H9 (cell line): Measurements from ENCODE around the gene VPS16. TPM values are rescaled to one million over a fixed set of nuclear protein-coding genes. Genes with fewer than 3 reads are reported as not detected.
A peak's percentile ranks its signal among the peaks of the same experiment; 100 is the strongest.

ENCODE experiments used
- DNase-seq: peaks from one replicate; pipeline ENCODE4 v3.0.0-alpha.2; 2017
- H2AFZ ChIP-seq: one replicate; pipeline ENCODE4 v1.6.1; 2013; ENCODE audit warnings: mild to moderate bottlenecking, low read length, control low read depth, moderate library complexity
- H2AK5ac ChIP-seq: 2 replicates; pipeline ENCODE4 v1.6.1; 2013; ENCODE audit warnings: low read length, control low read depth, mixed read lengths; ENCODE audit not compliant: insufficient read length
- H2BK120ac ChIP-seq: one replicate; pipeline ENCODE4 v1.6.1; 2013; ENCODE audit warnings: low read depth, mild to moderate bottlenecking, low read length, control low read depth, inconsistent platforms; ENCODE audit not compliant: poor library complexity, severe bottlenecking
- H2BK12ac ChIP-seq: 2 replicates; pipeline ENCODE4 v1.6.1; 2013; ENCODE audit warnings: low read length, control low read depth, mixed read lengths, low read depth; ENCODE audit not compliant: insufficient read length
- H2BK15ac ChIP-seq: 2 replicates; pipeline ENCODE4 v1.6.1; 2013; ENCODE audit warnings: low read depth, low read length, control low read depth
- H2BK20ac ChIP-seq: one replicate; pipeline ENCODE4 v1.6.1; 2013; ENCODE audit warnings: low read depth, mild to moderate bottlenecking, low read length, control low read depth, inconsistent platforms; ENCODE audit not compliant: poor library complexity, severe bottlenecking
- H2BK5ac ChIP-seq: 2 replicates; pipeline ENCODE4 v1.6.1; 2013; ENCODE audit warnings: low read length, control low read depth, mixed read lengths; ENCODE audit not compliant: insufficient read length
- H3K14ac ChIP-seq: 2 replicates; pipeline ENCODE4 v1.6.1; 2013; ENCODE audit warnings: low read length, control low read depth; ENCODE audit not compliant: insufficient read depth
- H3K18ac ChIP-seq: 2 replicates; pipeline ENCODE4 v1.6.1; 2013; ENCODE audit warnings: low read depth, mild to moderate bottlenecking, mixed read lengths, low read length, control low read depth; ENCODE audit not compliant: insufficient read length
- H3K23ac ChIP-seq: 2 replicates; pipeline ENCODE4 v1.6.1; 2013; ENCODE audit warnings: low read length, control low read depth, mixed read lengths, low read depth; ENCODE audit not compliant: insufficient read length
- H3K23me2 ChIP-seq: 2 replicates; pipeline ENCODE4 v1.6.1; 2013; ENCODE audit warnings: low read depth, mild to moderate bottlenecking, mixed read lengths, low read length, control low read depth; ENCODE audit not compliant: insufficient read length, poor library complexity, severe bottlenecking
- H3K27ac ChIP-seq: 2 replicates; pipeline ENCODE4 v1.5.1; 2013; ENCODE audit warnings: low read length, control low read depth, mixed read lengths, low read depth; ENCODE audit not compliant: insufficient read length
- H3K27me3 ChIP-seq: 2 replicates; pipeline ENCODE4 v1.6.1; 2013; ENCODE audit warnings: low read length, control low read depth, inconsistent platforms; ENCODE audit not compliant: insufficient read depth
- H3K4ac ChIP-seq: 2 replicates; pipeline ENCODE4 v1.6.1; 2013; ENCODE audit warnings: low read depth, mild to moderate bottlenecking, control low read depth, inconsistent platforms, low read length, moderate library complexity
- H3K4me1 ChIP-seq: 2 replicates; pipeline ENCODE4 v1.6.1; 2013; ENCODE audit warnings: low read length, control low read depth, inconsistent platforms; ENCODE audit not compliant: insufficient read depth
- H3K4me2 ChIP-seq: 2 replicates; pipeline ENCODE4 v1.6.1; 2013; ENCODE audit warnings: low read length, control low read depth, mixed read lengths; ENCODE audit not compliant: insufficient read length, insufficient read depth
- H3K56ac ChIP-seq: 2 replicates; pipeline ENCODE4 v1.6.1; 2013; ENCODE audit warnings: low read depth, mild to moderate bottlenecking, mixed read lengths, low read length, control low read depth; ENCODE audit not compliant: insufficient read length
- H3K79me1 ChIP-seq: 2 replicates; pipeline ENCODE4 v1.6.1; 2013; ENCODE audit warnings: low read depth, mild to moderate bottlenecking, moderate library complexity, low read length, control low read depth, inconsistent platforms; ENCODE audit not compliant: insufficient read depth, poor library complexity, severe bottlenecking
- H3K79me2 ChIP-seq: 2 replicates; pipeline ENCODE4 v1.6.1; 2013; ENCODE audit warnings: low read length, control low read depth, inconsistent platforms; ENCODE audit not compliant: insufficient read depth
- H3K9ac ChIP-seq: 2 replicates; pipeline ENCODE4 v1.6.1; 2013; ENCODE audit warnings: low read length, control low read depth, mixed read lengths; ENCODE audit not compliant: insufficient read length; ENCODE audit errors: extremely low read depth
- H3K9me3 ChIP-seq: one replicate; pipeline ENCODE4 v1.6.1; 2013; ENCODE audit warnings: low read depth, low read length, inconsistent platforms; ENCODE audit not compliant: control insufficient read depth
- H3T11ph ChIP-seq: one replicate; pipeline ENCODE4 v1.6.1; 2013; ENCODE audit warnings: mild to moderate bottlenecking, low read length, control low read depth, inconsistent platforms
- H4K20me1 ChIP-seq: one replicate; pipeline ENCODE4 v1.6.1; 2013; ENCODE audit not compliant: control insufficient read depth, insufficient read length, insufficient read depth
- H4K5ac ChIP-seq: 2 replicates; pipeline ENCODE4 v1.6.1; 2013; ENCODE audit warnings: low read depth, mild to moderate bottlenecking, mixed read lengths, low read length, control low read depth; ENCODE audit not compliant: insufficient read length
- H4K8ac ChIP-seq: replicated peaks from 2 replicates; pipeline ENCODE4 v1.6.1; 2013; ENCODE audit warnings: low read length, control low read depth, mixed read lengths, low read depth; ENCODE audit not compliant: insufficient read length
- H4K91ac ChIP-seq: 2 replicates; pipeline ENCODE4 v1.6.1; 2013; ENCODE audit warnings: low read depth, mild to moderate bottlenecking, moderate library complexity, mixed read lengths, low read length, control low read depth; ENCODE audit not compliant: insufficient read length
- H3K27ac Mint-ChIP-seq, 3 experiments: 2 replicates in 2 of 3; 3 replicates in 1 of 3; pipeline ENCODE4 v1.8.0; 2020 to 2021; ENCODE audit warnings: mixed read lengths in 3 of 3, mild to moderate bottlenecking in 1 of 3, moderate library complexity in 1 of 3
- H3K27me3 Mint-ChIP-seq: 2 replicates; pipeline ENCODE4 v1.8.0; 2021; ENCODE audit warnings: low read depth, mild to moderate bottlenecking, moderate library complexity, mixed read lengths
- H3K36me3 Mint-ChIP-seq, 3 experiments: 2 replicates in 2 of 3; 3 replicates in 1 of 3; pipeline ENCODE4 v1.8.0; 2020 to 2021; ENCODE audit warnings: low read depth in 3 of 3, mixed read lengths in 3 of 3; ENCODE audit not compliant: insufficient read depth in 1 of 3
- H3K4me1 Mint-ChIP-seq, 2 experiments: 2 replicates each; pipeline ENCODE4 v1.8.0; 2020; ENCODE audit warnings: mixed read lengths in 2 of 2
- H3K4me3 Mint-ChIP-seq, 2 experiments: 2 replicates in 1 of 2; 3 replicates in 1 of 2; pipeline ENCODE4 v1.8.0; 2020 to 2021; ENCODE audit warnings: mild to moderate bottlenecking in 2 of 2, mixed read lengths in 2 of 2, moderate library complexity in 1 of 2
- H3K9me3 Mint-ChIP-seq, 2 experiments: 2 replicates in 1 of 2; 3 replicates in 1 of 2; pipeline ENCODE4 v1.8.0; 2020; ENCODE audit warnings: mild to moderate bottlenecking in 2 of 2, mixed read lengths in 2 of 2, moderate library complexity in 1 of 2
- WGBS: extraction: QIAGEN DNeasy Blood & Tissue Kit; methylation state at CpG from one replicate; pipeline ENCODE4 v1.1.7; 2013; ENCODE audit warnings: missing lambda C conversion rate, low lambda C conversion rate, mixed read lengths; ENCODE audit not compliant: insufficient read length; ENCODE audit errors: extremely low coverage; 5-methylcytosine and 5-hydroxymethylcytosine counted together
- total RNA-seq: library from RNA; stranded (reverse); gene quantifications from 2 replicates; pipeline ENCODE4 v1.2.1, GENCODE V29; 2021
- TF ChIP-seq, protein P1 (sequence below): fragments of 200-600 bp; sonication (generic); conservative IDR thresholded peaks from 3 replicates; pipeline ENCODE4 v1.8.0; 2021; ENCODE audit warnings: antibody characterized with exemption, mild to moderate bottlenecking

VPS16 gene
- total RNA-seq, 1 experiment from 2014 or later: 32.1 TPM

DNA sequence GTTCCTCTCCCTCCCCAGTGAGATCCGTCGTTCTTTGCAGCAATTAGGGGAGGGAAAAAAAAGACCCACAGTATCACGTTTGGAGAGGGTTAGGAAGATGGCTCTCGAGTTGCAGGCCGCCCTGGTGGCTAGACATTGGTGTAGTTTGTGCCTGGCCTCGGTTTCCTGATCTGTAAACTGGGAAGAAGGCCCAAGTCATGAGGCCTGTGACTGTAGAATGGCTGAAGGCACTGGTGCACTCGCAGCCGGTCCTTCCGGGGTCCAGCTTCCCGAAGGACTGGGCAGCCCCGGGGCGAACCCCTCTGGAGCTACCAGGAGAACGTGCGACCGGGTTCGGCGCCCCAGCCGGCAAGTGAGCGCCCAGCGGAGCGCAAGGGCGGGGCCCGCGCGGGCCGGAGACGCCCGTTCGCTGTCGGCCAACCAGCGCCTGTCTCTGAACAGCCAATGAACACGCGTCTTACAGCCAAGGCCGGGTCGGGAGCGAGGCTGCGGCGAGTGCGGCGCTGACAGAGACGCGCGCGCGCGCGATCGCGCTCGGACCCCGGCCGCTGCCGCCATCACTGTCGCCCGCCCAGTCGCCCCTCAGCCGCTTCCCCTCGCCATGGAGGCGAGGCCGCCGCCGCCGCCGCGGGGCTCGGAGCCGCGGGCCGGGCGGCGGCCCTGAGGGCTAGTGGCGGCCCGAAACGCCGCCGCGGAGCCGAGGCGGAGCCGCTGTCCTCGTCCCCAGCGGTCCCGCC lies 32.6 kb downstream of the VPS16 start, which contains the start of gene PTPRA:
Gene PTPRA (plus strand): TSS at position 472 of the 737 bp plus-strand sequence. CDS start 90,797 bp downstream, outside the sequence.
- Histone ChIP-seq H3K4me1 (0 out of 2 replicates have a peak, but pooled peaks cover 3% of the 10 kb centered on the region), H4K5ac (no peak within 1 kb of the TSS), H3K23me2 (peaks cover 18% of the 10 kb centered on the region), H3K4ac (no peak within 1 kb of the TSS), H2AK5ac (no peak within 1 kb of the TSS), H2BK12ac (no peak within 1 kb of the TSS), H2BK5ac (no peak within 1 kb of the TSS), H4K20me1 (no peaks in the 10 kb centered on the region), H3K4me2 (peak within 1 kb of the TSS; percentile 89), H4K91ac (no peak within 1 kb of the TSS), H3K79me1 (peaks cover 7% of the 10 kb centered on the region), H3K56ac (no peak within 1 kb of the TSS), H3K23ac (no peak within 1 kb of the TSS), H2AFZ (no peak within 1 kb of the TSS), H2BK15ac (no peak within 1 kb of the TSS; the same call in 1 of the 2 replicates), H3K18ac (peak within 1 kb of the TSS; percentile 56), H3K14ac (peak within 1 kb of the TSS; percentile 86; the same call in 1 of the 2 replicates), H4K8ac (no peak within 1 kb of the TSS), H3K27ac (no peak within 1 kb of the TSS), H3K27me3 (peaks cover 2% of the 10 kb centered on the region; the same call in 1 of the 2 replicates), H3T11ph (no peak within 1 kb of the TSS), H3K9ac (peak within 1 kb of the TSS; percentile 39), H2BK120ac (no peak within 1 kb of the TSS), H3K79me2 (peaks cover 3% of the 10 kb centered on the region; the same call in 1 of the 2 replicates), H3K9me3 (no peaks in the 10 kb centered on the region), H2BK20ac (no peak within 1 kb of the TSS)
- H3K27me3 Mint-ChIP-seq: peaks cover 28% of the 10 kb centered on the region
- H3K9me3 Mint-ChIP-seq: no peaks in the 10 kb centered on the region
- peaks cover 28 to 36% of the 10 kb centered on the region in 2 experiments for H3K4me1 Mint-ChIP-seq
- DNase-seq: peak; percentile 94
- TF ChIP-seq, protein P1, sequence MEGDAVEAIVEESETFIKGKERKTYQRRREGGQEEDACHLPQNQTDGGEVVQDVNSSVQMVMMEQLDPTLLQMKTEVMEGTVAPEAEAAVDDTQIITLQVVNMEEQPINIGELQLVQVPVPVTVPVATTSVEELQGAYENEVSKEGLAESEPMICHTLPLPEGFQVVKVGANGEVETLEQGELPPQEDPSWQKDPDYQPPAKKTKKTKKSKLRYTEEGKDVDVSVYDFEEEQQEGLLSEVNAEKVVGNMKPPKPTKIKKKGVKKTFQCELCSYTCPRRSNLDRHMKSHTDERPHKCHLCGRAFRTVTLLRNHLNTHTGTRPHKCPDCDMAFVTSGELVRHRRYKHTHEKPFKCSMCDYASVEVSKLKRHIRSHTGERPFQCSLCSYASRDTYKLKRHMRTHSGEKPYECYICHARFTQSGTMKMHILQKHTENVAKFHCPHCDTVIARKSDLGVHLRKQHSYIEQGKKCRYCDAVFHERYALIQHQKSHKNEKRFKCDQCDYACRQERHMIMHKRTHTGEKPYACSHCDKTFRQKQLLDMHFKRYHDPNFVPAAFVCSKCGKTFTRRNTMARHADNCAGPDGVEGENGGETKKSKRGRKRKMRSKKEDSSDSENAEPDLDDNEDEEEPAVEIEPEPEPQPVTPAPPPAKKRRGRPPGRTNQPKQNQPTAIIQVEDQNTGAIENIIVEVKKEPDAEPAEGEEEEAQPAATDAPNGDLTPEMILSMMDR: no peak
- peak within 1 kb of the TSS in 2 of 3 experiments; percentile 79 to 89; a peak in 3 of 7 replicates for H3K27ac Mint-ChIP-seq
- peak within 1 kb of the TSS; percentile 90 to 93 for H3K4me3 Mint-ChIP-seq
- no CpG with 5 or more reads among the region's 83 CpGs for WGBS
- peaks cover 2 to 14% (median 12%) of the 10 kb centered on the region in 3 experiments; a peak in 6 of 7 replicates for H3K36me3 Mint-ChIP-seq
